CD4-positive, alpha-beta memory T cell (primary cell): ENCODE data around the gene PTH1R. TPM values are rescaled to one million over a fixed set of nuclear protein-coding genes. Genes with fewer than 3 reads are reported as not detected.
"Not testable (repeated sequence)": the region's sequence is repeated elsewhere in the genome, so short reads cannot be mapped to it uniquely, and the experiment has no call there.

Experiments used
- CTCF ChIA-PET: fragments of 350-600 bp; sonication (Branson Sonifier 250); formaldehyde crosslinking; loops from one replicate; lab custom pipeline; 2021; ENCODE audit warnings: inconsistent platforms; ENCODE audit not compliant: partially characterized antibody; lab: Charles Lee
- POLR2A ChIA-PET: fragments of 350-600 bp; sonication (Branson Sonifier 250); formaldehyde crosslinking; loops from one replicate; lab custom pipeline; 2021; ENCODE audit not compliant: partially characterized antibody; lab: Charles Lee
- DNase-seq, 5 donors: peaks; one replicate each; pipeline versions ENCODE4 v3.0.0 to v3.0.0-alpha.2; 2020 to 2022; ENCODE audit warnings: mixed read lengths in 1 of 5
- H3K27ac ChIP-seq: one replicate; pipeline ENCODE4 v1.7.0; 2013; ENCODE audit warnings: low read depth, low read length
- H3K27me3 ChIP-seq: 2 replicates; pipeline ENCODE4 v1.7.0; 2013; ENCODE audit warnings: mild to moderate bottlenecking, low read length, moderate library complexity; ENCODE audit not compliant: insufficient read depth
- H3K36me3 ChIP-seq: 2 replicates; pipeline ENCODE4 v1.7.0; 2013; ENCODE audit warnings: mild to moderate bottlenecking, low read length, moderate library complexity; ENCODE audit not compliant: insufficient read depth
- H3K4me1 ChIP-seq: 2 replicates; pipeline ENCODE4 v1.7.0; 2013; ENCODE audit warnings: mild to moderate bottlenecking, low read length, moderate library complexity; ENCODE audit not compliant: insufficient read depth
- H3K4me3 ChIP-seq, 2 donors: one replicate each; pipeline ENCODE4 v1.7.0; 2013; ENCODE audit warnings: low read length in 2 of 2, mild to moderate bottlenecking in 1 of 2
- H3K9me3 ChIP-seq, 2 donors: one replicate each; pipeline ENCODE4 v1.7.0; 2013; ENCODE audit warnings: low read length in 2 of 2, control low read depth in 1 of 2; ENCODE audit not compliant: control insufficient read depth in 1 of 2
- H3K27ac Mint-ChIP-seq, 7 donors: one replicate each; pipeline ENCODE4 v1.8.0; 2020 to 2021; ENCODE audit warnings: mixed read lengths in 7 of 7, mild to moderate bottlenecking in 6 of 7, inconsistent platforms in 3 of 7, moderate library complexity in 3 of 7
- H3K27me3 Mint-ChIP-seq, 2 donors: one replicate each; pipeline ENCODE4 v1.8.0; 2020 to 2021; ENCODE audit warnings: mixed read lengths in 2 of 2
- H3K36me3 Mint-ChIP-seq, 2 donors: one replicate each; pipeline ENCODE4 v1.8.0; 2020 to 2021; ENCODE audit warnings: mixed read lengths in 2 of 2, inconsistent platforms in 1 of 2, mild to moderate bottlenecking in 1 of 2
- H3K4me1 Mint-ChIP-seq, 4 donors: one replicate each; pipeline ENCODE4 v1.8.0; 2020 to 2021; ENCODE audit warnings: mixed read lengths in 4 of 4, mild to moderate bottlenecking in 1 of 4
- H3K4me3 Mint-ChIP-seq, 8 donors: one replicate each; pipeline ENCODE4 v1.8.0; 2020 to 2021; ENCODE audit warnings: mixed read lengths in 8 of 8, mild to moderate bottlenecking in 7 of 8, moderate library complexity in 6 of 8, inconsistent platforms in 3 of 8
- H3K9me3 Mint-ChIP-seq, 8 donors: one replicate each; pipeline ENCODE4 v1.8.0; 2020 to 2021; ENCODE audit warnings: mixed read lengths in 8 of 8, mild to moderate bottlenecking in 5 of 8, inconsistent platforms in 3 of 8, moderate library complexity in 1 of 8
- intact Hi-C: fragments of 100-400 bp; cut with micrococcal nuclease; formaldehyde crosslinking; loops from one replicate; pipeline ENCODE4 v1.15.1; 2023
- polyA plus RNA-seq, 2 donors: library from polyadenylated mRNA; unstranded; fragments of 300-500 nt; fragmentation: Illumina TruSeq; gene quantifications; one replicate each; pipeline ENCODE4 v1.2.3, GENCODE V29; 2021
- total RNA-seq, 2 experiments: library from RNA; stranded (reverse); gene quantifications; one replicate each; pipeline ENCODE4 v1.2.3, GENCODE V29; 2021

PTH1R gene
- total and polyA plus RNA-seq, 4 experiments from 2014 or later: not detected

- H3K36me3 Mint-ChIP-seq, H3K27ac ChIP-seq, H3K27me3 ChIP-seq, H3K4me3 ChIP-seq, H3K36me3 ChIP-seq, intact Hi-C loops, H3K4me3 Mint-ChIP-seq, H3K27me3 Mint-ChIP-seq, H3K9me3 Mint-ChIP-seq, POLR2A ChIA-PET, H3K27ac Mint-ChIP-seq, H3K9me3 ChIP-seq: not testable (repeated sequence)
- H3K4me1 Mint-ChIP-seq: peaks cover 15 to 24% (median 21%) of the 10 kb centered on the region in 4 donors
- H3K4me1 ChIP-seq: peaks cover 27% of the 10 kb centered on the region
- CTCF ChIA-PET: interaction anchor here (1.4 kb wide), 1 partner anchor 210 kb away, joined by 3 read pairs; the partner anchor contains the start of gene TMIE
- peak in 1 of 5 donors; percentile 1 for DNase-seq
These were observed 33.4 kb downstream of the PTH1R start for GRCh38 chr3:46910914-46911313.

GRCh38 chr3:46912986-46913385 is 35.5 kb downstream of the PTH1R start:
- H3K36me3 Mint-ChIP-seq: peaks cover 11 to 15% of the 10 kb centered on the region in 2 donors
- intact Hi-C loops: no loop called here
- H3K27ac Mint-ChIP-seq: no peak overlapping the region

DNA sequence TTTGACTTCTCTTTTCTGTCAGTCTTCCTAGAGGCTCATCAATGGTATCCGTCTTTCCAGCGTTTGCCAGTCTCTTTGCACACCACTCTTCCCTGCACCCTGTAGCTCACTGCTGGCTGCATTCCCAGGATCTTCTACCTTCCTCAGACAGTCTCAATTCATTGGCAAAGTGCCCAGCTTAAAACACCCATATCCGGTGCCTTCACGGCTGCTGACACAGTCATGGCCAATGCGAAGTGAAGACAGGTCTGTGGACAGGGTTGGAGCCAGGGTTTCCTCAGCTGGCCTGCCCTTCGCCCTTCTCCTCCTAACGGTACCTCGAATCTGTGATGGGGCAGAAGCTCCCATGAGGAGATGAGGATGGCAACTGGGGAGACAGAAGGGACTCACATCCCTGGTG is 36.1 kb downstream of the PTH1R start:
- Mint-ChIP-seq H3K36me3 (peaks cover 16 to 21% of the 10 kb centered on the region in 2 donors), H3K9me3 (no peaks in the 10 kb centered on the region), H3K4me3 (peak overlapping the region in 2 of 8 donors; percentile 16 to 36), H3K4me1 (peaks cover 17 to 25% (median 23%) of the 10 kb centered on the region in 4 donors), H3K27ac (peak overlapping the region in 4 of 7 donors; percentile 7 to 77 (median 36)), H3K27me3 (no peaks in the 10 kb centered on the region)
- DNase-seq: peak in 1 of 5 donors; percentile 24
- no peaks in the 10 kb centered on the region for H3K9me3 ChIP-seq
- intact Hi-C loops: no loop called here
- H3K4me1 ChIP-seq: peaks cover 27% of the 10 kb centered on the region
- CTCF ChIA-PET: interaction anchor here (0.8 to 2.0 kb wide), 6 partner anchors 13 to 85 kb away, joined by 3 to 7 read pairs (median 4); no protein-coding TSS in a partner anchor
- POLR2A ChIA-PET: interaction anchor here (0.6 to 2.9 kb wide), 5 partner anchors 15 to 85 kb away, joined by 3 to 13 read pairs (median 3); partner anchors contain the start of gene NBEAL2
- H3K27ac ChIP-seq: no peak overlapping the region
- H3K36me3 ChIP-seq: no peaks in the 10 kb centered on the region
- H3K4me3 ChIP-seq: no peak overlapping the region
- no peaks in the 10 kb centered on the region for H3K27me3 ChIP-seq

More at GRCh38 chr3:46912986-46913385, 35.5 kb downstream of the PTH1R start:
- Histone ChIP-seq H3K4me1 (peaks cover 27% of the 10 kb centered on the region), H3K27me3 (no peaks in the 10 kb centered on the region), H3K36me3 (no peaks in the 10 kb centered on the region), H3K9me3 (no peaks in the 10 kb centered on the region), H3K27ac (no peak overlapping the region), H3K4me3 (no peak overlapping the region)
- Mint-ChIP-seq H3K4me1 (peaks cover 17 to 25% (median 23%) of the 10 kb centered on the region in 4 donors), H3K9me3 (no peaks in the 10 kb centered on the region), H3K4me3 (no peak overlapping the region), H3K27me3 (no peaks in the 10 kb centered on the region)
- POLR2A ChIA-PET: interaction anchor here (0.9 to 2.9 kb wide), 4 partner anchors 11 to 86 kb away, joined by 3 to 13 read pairs (median 3); partner anchors contain the start of gene NBEAL2
- DNase-seq: peak in 1 of 5 donors; percentile 17
- CTCF ChIA-PET: interaction anchor here (0.6 to 2.0 kb wide), 8 partner anchors 12 to 125 kb away, joined by 3 to 7 read pairs (median 3); no protein-coding TSS in a partner anchor

DNA sequence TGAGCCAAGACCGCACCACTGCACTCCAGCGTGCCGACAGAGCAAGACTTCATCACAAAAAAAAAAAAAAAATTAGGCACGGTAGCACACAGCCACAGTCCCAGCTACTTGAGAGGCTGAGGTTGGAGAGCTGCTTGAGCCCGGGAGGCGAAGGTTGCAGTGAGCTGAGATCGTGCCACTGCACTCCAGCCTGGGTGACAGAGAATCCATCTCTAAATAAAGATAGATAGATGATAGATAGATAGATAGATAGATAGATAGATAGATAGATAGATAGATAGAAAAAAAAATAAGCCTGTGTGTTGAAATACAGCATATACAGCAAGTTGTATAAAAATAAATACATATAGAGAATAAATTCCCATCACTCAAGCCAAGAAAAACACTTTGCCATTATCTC is 37.3 kb downstream of the PTH1R start:
- peaks cover 18% of the 10 kb centered on the region for H3K4me1 ChIP-seq
- intact Hi-C loops: no loop called here
- H3K36me3 ChIP-seq: peaks cover 2% of the 10 kb centered on the region
- Mint-ChIP-seq H3K27ac (peak overlapping the region in 2 of 7 donors; percentile 62 to 70), H3K9me3 (no peaks in the 10 kb centered on the region), H3K4me1 (peaks cover 12 to 19% (median 16%) of the 10 kb centered on the region in 4 donors), H3K27me3 (no peaks in the 10 kb centered on the region), H3K4me3 (no peak overlapping the region), H3K36me3 (peaks cover 24 to 32% of the 10 kb centered on the region in 2 donors)
- CTCF ChIA-PET: interaction anchor here (0.9 to 1.7 kb wide), 3 partner anchors 8 to 83 kb away, joined by 3 to 7 read pairs (median 4); no protein-coding TSS in a partner anchor
- H3K4me3 ChIP-seq: no peak overlapping the region
- DNase-seq: peak in 1 of 5 donors; percentile 18
- H3K27me3 ChIP-seq: no peaks in the 10 kb centered on the region
- POLR2A ChIA-PET: interaction anchor here (1.4 to 2.9 kb wide), 2 partner anchors 17 to 65 kb away, joined by 3 to 13 read pairs; partner anchors contain the start of gene NBEAL2
- no peaks in the 10 kb centered on the region for H3K9me3 ChIP-seq
- H3K27ac ChIP-seq: no peak overlapping the region

DNA sequence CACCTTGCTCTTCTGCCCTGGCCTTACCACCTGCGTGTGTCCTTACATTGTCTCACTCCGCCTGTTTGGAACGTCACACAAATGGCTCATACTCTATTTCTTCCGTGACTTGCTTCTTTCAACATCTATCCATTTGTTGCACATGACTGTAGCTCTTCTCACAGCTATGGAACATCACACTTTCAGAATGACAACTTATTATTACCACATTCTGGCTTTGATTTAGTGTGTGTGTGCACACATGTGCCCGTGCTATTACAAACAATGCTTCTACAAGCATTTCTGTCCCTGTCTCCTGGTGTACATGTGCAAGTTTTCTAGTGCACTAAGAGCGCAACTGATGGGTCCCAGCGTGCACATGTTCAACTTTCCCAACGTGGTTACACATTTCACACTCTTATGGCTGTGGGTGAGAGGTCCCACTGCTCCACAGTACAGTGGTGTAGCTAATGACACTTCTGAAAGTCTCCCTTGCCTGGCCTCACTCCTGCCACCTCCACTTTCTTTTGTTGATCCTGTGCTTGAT is 37.8 kb downstream of the PTH1R start:
- H3K36me3 ChIP-seq: peaks cover 5% of the 10 kb centered on the region
- ChIA-PET POLR2A (interaction anchor here (2.9 kb wide), 1 partner anchor 64 kb away, joined by 13 read pairs; the partner anchor contains the start of gene NBEAL2), CTCF (interaction anchor here (0.9 kb wide), 1 partner anchor 8 kb away, joined by 3 read pairs; no protein-coding TSS in a partner anchor)
- H3K36me3 Mint-ChIP-seq: peaks cover 29 to 37% of the 10 kb centered on the region in 2 donors
- peaks cover 12 to 19% (median 16%) of the 10 kb centered on the region in 4 donors for H3K4me1 Mint-ChIP-seq
- no peaks in the 10 kb centered on the region for H3K9me3 Mint-ChIP-seq
- intact Hi-C loops: no loop called here
- no peak overlapping the region for H3K4me3 ChIP-seq
- no peaks in the 10 kb centered on the region for H3K27me3 Mint-ChIP-seq
- H3K9me3 ChIP-seq: no peaks in the 10 kb centered on the region
- H3K4me3 Mint-ChIP-seq: peak overlapping the region in 1 of 8 donors; percentile 13
- no peaks in the 10 kb centered on the region for H3K27me3 ChIP-seq
- H3K27ac ChIP-seq: no peak overlapping the region
- H3K4me1 ChIP-seq: peaks cover 17% of the 10 kb centered on the region
- H3K27ac Mint-ChIP-seq: peak overlapping the region in 3 of 7 donors; percentile 0 to 70 (median 62)
- peak in 1 of 5 donors; percentile 7 for DNase-seq

DNA sequence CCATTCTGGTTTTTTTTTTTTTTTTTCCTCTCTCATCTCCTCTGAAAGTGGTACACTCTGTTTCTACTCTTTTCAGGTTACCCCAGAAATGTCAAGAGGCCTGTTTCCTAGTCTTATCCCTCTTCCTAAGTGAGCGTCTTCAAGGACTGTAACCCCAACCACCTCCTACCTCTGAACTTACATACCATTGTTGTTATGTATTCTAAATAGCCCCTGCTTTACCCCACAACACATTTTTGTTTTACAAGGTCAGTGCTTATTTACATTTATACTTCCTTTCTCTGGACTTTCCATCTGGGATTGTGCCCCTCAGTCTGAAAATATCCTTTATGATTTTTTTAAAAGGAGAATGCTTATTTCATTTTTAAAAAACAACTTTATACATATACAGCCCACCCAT is 38.8 kb downstream of the PTH1R start:
- Histone ChIP-seq H3K36me3 (peaks cover 14% of the 10 kb centered on the region), H3K9me3 (no peaks in the 10 kb centered on the region), H3K4me3 (no peak overlapping the region), H3K4me1 (peaks cover 17% of the 10 kb centered on the region), H3K27ac (no peak overlapping the region), H3K27me3 (no peaks in the 10 kb centered on the region)
- H3K27ac Mint-ChIP-seq: peak overlapping the region in 3 of 7 donors; percentile 16 to 69 (median 42)
- H3K4me3 Mint-ChIP-seq: no peak overlapping the region
- no peaks in the 10 kb centered on the region for H3K27me3 Mint-ChIP-seq
- DNase-seq: no peak
- H3K4me1 Mint-ChIP-seq: peaks cover 12 to 19% (median 16%) of the 10 kb centered on the region in 4 donors
- H3K9me3 Mint-ChIP-seq: no peaks in the 10 kb centered on the region
- CTCF ChIA-PET: no interaction called here
- intact Hi-C loops: no loop called here
- peaks cover 36 to 42% of the 10 kb centered on the region in 2 donors for H3K36me3 Mint-ChIP-seq
- POLR2A ChIA-PET: no interaction called here

GRCh38 chr3:46916799-46917198 is 39.3 kb downstream of the PTH1R start:
- intact Hi-C loops: no loop called here
- POLR2A ChIA-PET: no interaction called here
- H3K9me3 ChIP-seq: no peaks in the 10 kb centered on the region
- Mint-ChIP-seq H3K4me1 (peaks cover 12 to 19% (median 16%) of the 10 kb centered on the region in 4 donors), H3K4me3 (no peak overlapping the region), H3K27ac (no peak overlapping the region), H3K36me3 (peaks cover 39 to 47% of the 10 kb centered on the region in 2 donors), H3K27me3 (no peaks in the 10 kb centered on the region), H3K9me3 (no peaks in the 10 kb centered on the region)
- CTCF ChIA-PET: no interaction called here
- H3K36me3 ChIP-seq: peaks cover 19% of the 10 kb centered on the region
- no peak overlapping the region for H3K27ac ChIP-seq
- no peaks in the 10 kb centered on the region for H3K27me3 ChIP-seq
- DNase-seq: peak in 1 of 5 donors; percentile 17
- no peak overlapping the region for H3K4me3 ChIP-seq
- peaks cover 17% of the 10 kb centered on the region for H3K4me1 ChIP-seq
